IMR-90 (cell line): ENCODE data around the gene GPR132. TPM values are rescaled to one million over a fixed set of nuclear protein-coding genes. Genes with fewer than 3 reads are reported as not detected.

Experiments
- ATAC-seq: fragments of 200-7000 bp; cut with Tn5 transposase; 2 replicates; pipeline ENCODE4 v1.9.1; 2020; ENCODE audit warnings: low read depth, mild to moderate bottlenecking, moderate library complexity
- BruUV-seq: library from RNA; stranded (reverse); fragments of 400-500 nt; replicated peaks from 2 replicates; lab custom pipeline; 2021; lab: Mats Ljungman, UMichigan
- CTCF ChIA-PET: fragments of 300-600 bp; formaldehyde crosslinking; extraction: SDS; loops from one replicate; lab custom pipeline; 2021; ENCODE audit warnings: antibody characterized with exemption; lab: Yijun Ruan, JAX
- POLR2A ChIA-PET: fragments of 300-600 bp; sonication (Branson Sonifier 250); formaldehyde crosslinking; loops from one replicate; lab custom pipeline; 2022; ENCODE audit warnings: antibody characterized with exemption; ENCODE audit not compliant: unreplicated experiment; lab: Charles Lee
- DNase-seq: peaks from one replicate; pipeline ENCODE4 v3.0.0; 2013
- H2AFZ ChIP-seq: replicated peaks from 2 replicates; pipeline ENCODE3; 2013; ENCODE audit warnings: low read length, mild to moderate bottlenecking; ENCODE audit not compliant: poor library complexity
- H2AK5ac ChIP-seq: 2 replicates; pipeline ENCODE4 v1.6.1; 2013; ENCODE audit warnings: low read depth, low read length, inconsistent platforms
- H2AK9ac ChIP-seq: replicated peaks from 2 replicates; pipeline ENCODE3; 2013; ENCODE audit warnings: mild to moderate bottlenecking, low read depth, low read length, moderate library complexity; ENCODE audit not compliant: poor library complexity
- H2BK120ac ChIP-seq: 2 replicates; pipeline ENCODE4 v1.6.1; 2013; ENCODE audit warnings: low read depth, low read length, inconsistent platforms
- H2BK15ac ChIP-seq: 3 replicates; pipeline ENCODE4 v1.6.1; 2013; ENCODE audit warnings: low read depth, low read length, inconsistent platforms
- H2BK20ac ChIP-seq: 2 replicates; pipeline ENCODE4 v1.6.1; 2013; ENCODE audit warnings: low read depth, mild to moderate bottlenecking, inconsistent platforms, low read length, moderate library complexity
- H2BK5ac ChIP-seq: 2 replicates; pipeline ENCODE4 v1.6.1; 2013; ENCODE audit warnings: mild to moderate bottlenecking, low read depth, low read length, inconsistent platforms; ENCODE audit not compliant: poor library complexity, severe bottlenecking
- H3K14ac ChIP-seq: replicated peaks from 2 replicates; pipeline ENCODE4 v1.6.1; 2013; ENCODE audit warnings: low read depth, low read length, inconsistent platforms
- H3K18ac ChIP-seq: 2 replicates; pipeline ENCODE4 v1.6.1; 2013; ENCODE audit warnings: low read depth, low read length, control low read depth
- H3K23ac ChIP-seq: 2 replicates; pipeline ENCODE4 v1.6.1; 2013; ENCODE audit warnings: low read depth, low read length, inconsistent platforms
- H3K27ac ChIP-seq: 2 replicates; pipeline ENCODE4 v1.5.1; 2013; ENCODE audit warnings: mild to moderate bottlenecking, control low read depth, low read length; ENCODE audit not compliant: insufficient read depth
- H3K27me3 ChIP-seq: 2 replicates; pipeline ENCODE4 v1.6.1; 2013; ENCODE audit warnings: low read length; ENCODE audit not compliant: control insufficient read depth, insufficient read depth
- H3K36me3 ChIP-seq: 2 replicates; pipeline ENCODE4 v1.6.1; 2013; ENCODE audit warnings: low read length, mixed read lengths; ENCODE audit not compliant: control insufficient read depth, insufficient read depth
- H3K4ac ChIP-seq: 2 replicates; pipeline ENCODE4 v1.6.1; 2013; ENCODE audit warnings: low read depth, low read length, inconsistent platforms
- H3K4me1 ChIP-seq: 2 replicates; pipeline ENCODE4 v1.6.1; 2013; ENCODE audit warnings: low read length, mixed read lengths; ENCODE audit not compliant: control insufficient read depth, insufficient read depth
- H3K4me2 ChIP-seq: 2 replicates; pipeline ENCODE4 v1.6.1; 2013; ENCODE audit warnings: low read depth, mild to moderate bottlenecking, control low read depth, low read length, moderate library complexity
- H3K4me3 ChIP-seq: 2 replicates; pipeline ENCODE4 v1.5.1; 2013; ENCODE audit warnings: low read depth, mild to moderate bottlenecking, control low read depth, low read length, moderate library complexity; ENCODE audit not compliant: insufficient read depth
- H3K56ac ChIP-seq: 2 replicates; pipeline ENCODE4 v1.6.1; 2013; ENCODE audit warnings: low read length, inconsistent platforms; ENCODE audit not compliant: insufficient read depth; ENCODE audit errors: extremely low read depth
- H3K79me1 ChIP-seq, 2 experiments: 2 replicates each; pipeline ENCODE4 v1.6.1; 2013; ENCODE audit warnings: low read length in 2 of 2, inconsistent platforms in 1 of 2, low read depth in 1 of 2
- H3K9ac ChIP-seq: 2 replicates; pipeline ENCODE4 v1.6.1; 2013; ENCODE audit warnings: low read depth, low read length, control low read depth
- H3K9me1 ChIP-seq: 2 replicates; pipeline ENCODE4 v1.6.1; 2013; ENCODE audit warnings: low read length, inconsistent platforms; ENCODE audit not compliant: insufficient read depth
- H3K9me3 ChIP-seq: 2 replicates; pipeline ENCODE4 v1.6.1; 2013; ENCODE audit warnings: low read length; ENCODE audit not compliant: control insufficient read depth, insufficient read depth
- H4K20me1 ChIP-seq: 2 replicates; pipeline ENCODE4 v1.6.1; 2013; ENCODE audit warnings: low read length, inconsistent platforms; ENCODE audit not compliant: insufficient read depth
- H4K5ac ChIP-seq: 2 replicates; pipeline ENCODE4 v1.6.1; 2013; ENCODE audit warnings: mild to moderate bottlenecking, low read depth, low read length, control low read depth
- H4K8ac ChIP-seq, 2 experiments: 2 replicates each; pipeline ENCODE4 v1.6.1; 2013; ENCODE audit warnings: low read depth in 2 of 2, low read length in 2 of 2, control low read depth in 1 of 2, inconsistent platforms in 1 of 2
- H4K91ac ChIP-seq: 2 replicates; pipeline ENCODE4 v1.6.1; 2013; ENCODE audit warnings: low read depth, low read length, inconsistent platforms; ENCODE audit not compliant: insufficient read depth
- CEBPB ChIP-seq: IDR thresholded peaks from 2 replicates; pipeline ENCODE4 v1.6.1; 2012; ENCODE audit warnings: low read depth, low read length, improper control_type of control experiment
- CHD1 ChIP-seq: IDR thresholded peaks from 2 replicates; pipeline ENCODE4 v1.6.1; 2012; ENCODE audit warnings: low read depth, low read length, improper control_type of control experiment
- FOS ChIP-seq: fragments of 150-350 bp; IDR thresholded peaks from 2 replicates; pipeline ENCODE4 v1.6.1; 2016; ENCODE audit warnings: low read depth, low read length
- MAFK ChIP-seq: IDR thresholded peaks from 2 replicates; pipeline ENCODE4 v1.6.1; 2012; ENCODE audit warnings: low read depth, low read length, improper control_type of control experiment
- MAZ ChIP-seq: IDR thresholded peaks from 2 replicates; pipeline ENCODE4 v1.6.1; 2012; ENCODE audit warnings: low read depth, mild to moderate bottlenecking, low read length, improper control_type of control experiment, moderate library complexity, borderline replicate concordance
- MXI1 ChIP-seq: IDR thresholded peaks from 2 replicates; pipeline ENCODE4 v1.6.1; 2012; ENCODE audit warnings: low read depth, mild to moderate bottlenecking, low read length, moderate library complexity, borderline replicate concordance
- POLR2A ChIP-seq: IDR thresholded peaks from 2 replicates; pipeline ENCODE4 v1.6.1; 2012; ENCODE audit warnings: mild to moderate bottlenecking, low read depth, low read length
- RAD21 ChIP-seq: IDR thresholded peaks from 2 replicates; pipeline ENCODE4 v1.6.1; 2012; ENCODE audit warnings: low read length, improper control_type of control experiment
- RCOR1 ChIP-seq: IDR thresholded peaks from 2 replicates; pipeline ENCODE4 v1.6.1; 2012; ENCODE audit warnings: mild to moderate bottlenecking, low read length, improper control_type of control experiment; ENCODE audit not compliant: insufficient replicate concordance
- RFX5 ChIP-seq: IDR thresholded peaks from 2 replicates; pipeline ENCODE4 v1.8.0; 2012; ENCODE audit warnings: low read depth, mild to moderate bottlenecking, low read length, moderate library complexity
- SMC3 ChIP-seq: fragments of 150-350 bp; IDR thresholded peaks from 2 replicates; pipeline ENCODE4 v1.6.1; 2016; ENCODE audit warnings: low read depth, mild to moderate bottlenecking, antibody characterized with exemption, low read length, moderate library complexity
- WGBS, 2 experiments: methylation state at CpG; one replicate each; pipeline versions ENCODE4 v1.1.5 to v1.1.7; 2013; ENCODE audit warnings: missing lambda C conversion rate in 2 of 2; ENCODE audit not compliant: insufficient read length in 1 of 2; ENCODE audit errors: extremely low coverage in 2 of 2; 5-methylcytosine and 5-hydroxymethylcytosine counted together
- dilution Hi-C: fragments of 300-500 bp; cut with HindIII; formaldehyde crosslinking; loops from one replicate; pipeline ENCODE4 v1.14.3; 2018; ENCODE audit warnings: low sequenced_read_pairs; ENCODE audit not compliant: unreplicated experiment
- in situ Hi-C: fragments of 300-500 bp; cut with MboI; formaldehyde crosslinking; loops from 3 replicates; pipeline ENCODE4 v1.14.3; 2019; ENCODE audit warnings: low sequenced_read_pairs, inconsistent platforms, mixed read lengths
- intact Hi-C: fragments of 100-400 bp; cut with micrococcal nuclease; formaldehyde crosslinking; loops from 2 replicates; pipeline ENCODE4 v1.10.0; 2022
- polyA plus RNA-seq, 3 experiments: library from polyadenylated mRNA; depleted of rRNA; stranded (reverse); fragments of >200 nt; gene quantifications; 2 replicates each; pipeline ENCODE4 v1.2.3, GENCODE V29; 2012; ENCODE audit warnings: low replicate concordance in 1 of 3
- total RNA-seq: library from RNA; depleted of rRNA; stranded (reverse); fragments of >200 nt; gene quantifications from 2 replicates; pipeline ENCODE4 v1.2.3, GENCODE V29; 2012
- TF ChIP-seq, protein P1 (sequence below): fragments of 150-350 bp; IDR thresholded peaks from 2 replicates; pipeline ENCODE4 v1.6.1; 2017; ENCODE audit warnings: mild to moderate bottlenecking, antibody characterized with exemption, low read length, low read depth
- TF ChIP-seq, protein P2 (sequence below): fragments of 150-350 bp; IDR thresholded peaks from 2 replicates; pipeline ENCODE4 v1.6.1; 2016; ENCODE audit warnings: low read depth, mild to moderate bottlenecking, low read length, moderate library complexity, borderline replicate concordance

Gene GPR132
- total and polyA plus RNA-seq, 2 of the 4 experiments (the other 2 are of a cell fraction) = under 0.01 to 0.10 TPM

DNA sequence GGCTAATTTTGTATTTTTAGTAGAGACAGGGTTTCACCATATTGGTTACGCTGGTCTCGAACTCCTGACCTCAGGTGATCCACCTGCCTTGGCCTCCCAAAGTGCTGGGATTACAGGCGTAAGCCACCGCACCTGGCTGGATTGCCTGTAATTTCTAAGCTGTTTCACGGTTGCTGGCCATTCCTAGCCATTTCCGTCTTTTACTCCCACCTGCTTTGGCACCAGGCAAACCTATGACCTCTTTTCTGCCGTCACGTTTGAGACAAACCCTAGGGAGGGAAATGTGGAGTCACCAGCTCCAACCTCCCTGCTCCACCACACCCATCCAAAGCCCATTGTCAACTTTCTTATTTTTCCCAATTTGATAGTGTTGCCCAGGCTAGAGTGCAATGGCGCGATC is 1.2 kb downstream of the GPR132 start:
- POLR2A ChIA-PET = no interaction called here
- Histone ChIP-seq H3K36me3 (no peaks in the 10 kb centered on the region), H4K20me1 (no peaks in the 10 kb centered on the region), H2BK120ac (no peak overlapping the region), H3K27ac (no peak overlapping the region), H2BK5ac (no peak overlapping the region), H4K5ac (no peak overlapping the region), H2AK9ac (no peak overlapping the region), H3K23ac (no peak overlapping the region), H3K9me1 (peaks cover 8% of the 10 kb centered on the region; the same call in 1 of the 2 replicates), H3K56ac (no peak overlapping the region), H3K18ac (no peak overlapping the region), H4K8ac (no peak overlapping the region), H3K4me2 (no peak overlapping the region), H2BK15ac (no peak overlapping the region), H2AK5ac (no peak overlapping the region), H3K4ac (no peak overlapping the region), H2AFZ (no peak overlapping the region), H3K4me1 (peaks cover 7% of the 10 kb centered on the region), H3K27me3 (no peaks in the 10 kb centered on the region), H3K14ac (no peak overlapping the region), H3K9me3 (no peaks in the 10 kb centered on the region), H3K79me1 (no peaks in the 10 kb centered on the region), H4K91ac (no peak overlapping the region), H3K4me3 (no peak overlapping the region), H2BK20ac (no peak overlapping the region), H3K9ac (no peak overlapping the region)
- no peak for DNase-seq
- intact Hi-C loops = no loop called here
- in situ Hi-C loops = no loop called here
- no TSS peak for BruUV-seq
- no peak for ATAC-seq
- dilution Hi-C loops = no loop called here
- WGBS, 2 experiments = 87% methylated on average over 4 of the region's 10 CpGs; no CpG with 5 or more reads in 1 of the 2 experiments
- TF ChIP-seq CEBPB = no peak
- TF ChIP-seq, protein P1, sequence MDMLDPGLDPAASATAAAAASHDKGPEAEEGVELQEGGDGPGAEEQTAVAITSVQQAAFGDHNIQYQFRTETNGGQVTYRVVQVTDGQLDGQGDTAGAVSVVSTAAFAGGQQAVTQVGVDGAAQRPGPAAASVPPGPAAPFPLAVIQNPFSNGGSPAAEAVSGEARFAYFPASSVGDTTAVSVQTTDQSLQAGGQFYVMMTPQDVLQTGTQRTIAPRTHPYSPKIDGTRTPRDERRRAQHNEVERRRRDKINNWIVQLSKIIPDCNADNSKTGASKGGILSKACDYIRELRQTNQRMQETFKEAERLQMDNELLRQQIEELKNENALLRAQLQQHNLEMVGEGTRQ = no peak
- TF ChIP-seq, protein P2, sequence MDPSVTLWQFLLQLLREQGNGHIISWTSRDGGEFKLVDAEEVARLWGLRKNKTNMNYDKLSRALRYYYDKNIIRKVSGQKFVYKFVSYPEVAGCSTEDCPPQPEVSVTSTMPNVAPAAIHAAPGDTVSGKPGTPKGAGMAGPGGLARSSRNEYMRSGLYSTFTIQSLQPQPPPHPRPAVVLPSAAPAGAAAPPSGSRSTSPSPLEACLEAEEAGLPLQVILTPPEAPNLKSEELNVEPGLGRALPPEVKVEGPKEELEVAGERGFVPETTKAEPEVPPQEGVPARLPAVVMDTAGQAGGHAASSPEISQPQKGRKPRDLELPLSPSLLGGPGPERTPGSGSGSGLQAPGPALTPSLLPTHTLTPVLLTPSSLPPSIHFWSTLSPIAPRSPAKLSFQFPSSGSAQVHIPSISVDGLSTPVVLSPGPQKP = no peak
- no peak for TF ChIP-seq CHD1
- no peak for TF ChIP-seq MAZ
- no peak for TF ChIP-seq MAFK
- TF ChIP-seq RCOR1 = no peak
- no peak for TF ChIP-seq MXI1
- no peak for TF ChIP-seq RFX5
- TF ChIP-seq FOS = no peak
- TF ChIP-seq RAD21 = no peak
- no peak for TF ChIP-seq SMC3
- no peak for TF ChIP-seq POLR2A
- CTCF ChIA-PET = interaction anchor here (0.9 kb wide), 1 partner anchor 18 kb away, joined by 3 read pairs; no protein-coding TSS in a partner anchor
